Endodermal cell (in vitro differentiated cells): ENCODE results near the gene PRR33. TPM values are rescaled to one million over a fixed set of nuclear protein-coding genes. Genes with fewer than 3 reads are reported as not detected.

Source experiments
- DNase-seq: peaks from one replicate; pipeline ENCODE4 v3.0.0-alpha.2; 2017
- H3K27ac ChIP-seq: 2 replicates; pipeline ENCODE4 v1.5.1; 2013; ENCODE audit warnings: mild to moderate bottlenecking, low read depth, low read length, moderate library complexity
- H3K27me3 ChIP-seq: 2 replicates; pipeline ENCODE4 v1.6.1; 2013; ENCODE audit warnings: mild to moderate bottlenecking, low read length, moderate library complexity; ENCODE audit not compliant: insufficient read depth, control insufficient read depth, poor library complexity, severe bottlenecking
- H3K36me3 ChIP-seq: 2 replicates; pipeline ENCODE4 v1.7.0; 2013; ENCODE audit warnings: mild to moderate bottlenecking, low read length, moderate library complexity; ENCODE audit not compliant: control insufficient read depth, insufficient read depth
- H3K4me1 ChIP-seq: one replicate; pipeline ENCODE4 v1.7.0; 2013; ENCODE audit warnings: low read length; ENCODE audit not compliant: control insufficient read depth, insufficient read depth
- H3K4me3 ChIP-seq: 2 replicates; pipeline ENCODE4 v1.5.1; 2013; ENCODE audit warnings: mild to moderate bottlenecking, low read length, moderate library complexity
- H3K9ac ChIP-seq: 2 replicates; pipeline ENCODE4 v1.6.1; 2013; ENCODE audit warnings: mild to moderate bottlenecking, low read length, moderate library complexity; ENCODE audit not compliant: poor library complexity, severe bottlenecking; ENCODE audit errors: extremely low read depth
- H3K9me3 ChIP-seq: 2 replicates; pipeline ENCODE4 v1.6.1; 2013; ENCODE audit warnings: mild to moderate bottlenecking, low read length, moderate library complexity; ENCODE audit not compliant: control insufficient read depth
- H3K27ac Mint-ChIP-seq: 2 replicates; pipeline ENCODE4 v1.8.0; 2020; ENCODE audit warnings: mixed read lengths
- H3K27me3 Mint-ChIP-seq: 2 replicates; pipeline ENCODE4 v1.8.0; 2021; ENCODE audit warnings: mild to moderate bottlenecking, mixed read lengths; ENCODE audit not compliant: insufficient read depth
- H3K36me3 Mint-ChIP-seq: 2 replicates; pipeline ENCODE4 v1.8.0; 2020; ENCODE audit warnings: low read depth, mixed read lengths
- H3K4me1 Mint-ChIP-seq: 2 replicates; pipeline ENCODE4 v1.8.0; 2020; ENCODE audit warnings: mixed read lengths
- H3K4me3 Mint-ChIP-seq: 2 replicates; pipeline ENCODE4 v1.8.0; 2020; ENCODE audit warnings: mild to moderate bottlenecking, moderate library complexity, mixed read lengths
- H3K9me3 Mint-ChIP-seq: 2 replicates; pipeline ENCODE4 v1.8.0; 2020; ENCODE audit warnings: mild to moderate bottlenecking, mixed read lengths
- CTCF ChIP-seq: fragments of 200-600 bp; sonication (generic); conservative IDR thresholded peaks from 2 replicates; pipeline ENCODE4 v1.5.0; 2021; ENCODE audit warnings: antibody characterized with exemption, mild to moderate bottlenecking
- WGBS, 2 experiments: methylation state at CpG; one replicate each; pipeline versions ENCODE4 v1.1.5 to v1.1.7; 2013; ENCODE audit warnings: missing lambda C conversion rate in 2 of 2, mixed read lengths in 1 of 2; ENCODE audit not compliant: insufficient coverage in 1 of 2, insufficient read length in 1 of 2; 5-methylcytosine and 5-hydroxymethylcytosine counted together
- total RNA-seq, 2 donors: library from RNA; stranded (reverse); fragmentation: NEBNext Ultra II Directional in 1 of 2; extraction: Animal tissue kit (Norgen Biotek cat#: 25700) in 1 of 2; gene quantifications; 2 replicates in 1 of 2; 3 replicates in 1 of 2; pipeline ENCODE4 v1.2.1, GENCODE V29; 2021

PRR33 gene
- total RNA-seq, 2 donors from 2014 or later, result not detected

- peaks cover 5% of the 10 kb centered on the region for H3K27me3 Mint-ChIP-seq
- no peak overlapping the region for H3K4me3 ChIP-seq
- H3K4me3 Mint-ChIP-seq, result no peak overlapping the region
- H3K27ac ChIP-seq, result no peak overlapping the region
- no peaks in the 10 kb centered on the region for H3K27me3 ChIP-seq
- no peak overlapping the region for H3K9ac ChIP-seq
- H3K36me3 ChIP-seq, result no peaks in the 10 kb centered on the region
- H3K36me3 Mint-ChIP-seq, result no peaks in the 10 kb centered on the region
- no peak for TF ChIP-seq CTCF
- WGBS, 2 experiments, result 90 to 99% methylated on average over 15 to 35 of the region's 35 CpGs
- no peaks in the 10 kb centered on the region for H3K4me1 Mint-ChIP-seq
- DNase-seq, result no peak
- no peaks in the 10 kb centered on the region for H3K4me1 ChIP-seq
- H3K9me3 Mint-ChIP-seq, result no peaks in the 10 kb centered on the region
- H3K27ac Mint-ChIP-seq, result no peak overlapping the region
- no peaks in the 10 kb centered on the region for H3K9me3 ChIP-seq
These were observed 37.3 kb upstream of the PRR33 start for GRCh38 chr11:1928891-1929541.

GRCh38 chr11:1928470-1928890 lies 36.8 kb upstream of the PRR33 start:
- no peak for TF ChIP-seq CTCF
- no peak overlapping the region for H3K27ac Mint-ChIP-seq
- H3K9me3 Mint-ChIP-seq, result no peaks in the 10 kb centered on the region
- H3K36me3 Mint-ChIP-seq, result no peaks in the 10 kb centered on the region
- H3K27me3 ChIP-seq, result no peaks in the 10 kb centered on the region
- H3K27me3 Mint-ChIP-seq, result peaks cover 3% of the 10 kb centered on the region
- H3K9ac ChIP-seq, result no peak overlapping the region
- no peak for DNase-seq
- no peaks in the 10 kb centered on the region for H3K4me1 Mint-ChIP-seq
- no peaks in the 10 kb centered on the region for H3K36me3 ChIP-seq
- H3K9me3 ChIP-seq, result no peaks in the 10 kb centered on the region
- H3K4me3 Mint-ChIP-seq, result no peak overlapping the region
- WGBS, 2 experiments, result 90 to 95% methylated on average over 6 to 13 of the region's 13 CpGs
- no peak overlapping the region for H3K4me3 ChIP-seq
- no peak overlapping the region for H3K27ac ChIP-seq
- no peaks in the 10 kb centered on the region for H3K4me1 ChIP-seq

GRCh38 chr11:1927848-1928469 lies 36.3 kb upstream of the PRR33 start:
- H3K36me3 Mint-ChIP-seq, result no peaks in the 10 kb centered on the region
- TF ChIP-seq CTCF, result no peak
- H3K9me3 Mint-ChIP-seq, result no peaks in the 10 kb centered on the region
- Histone ChIP-seq H3K4me3 (no peak overlapping the region), H3K36me3 (no peaks in the 10 kb centered on the region), H3K9me3 (no peaks in the 10 kb centered on the region), H3K4me1 (no peaks in the 10 kb centered on the region), H3K27me3 (no peaks in the 10 kb centered on the region), H3K9ac (no peak overlapping the region), H3K27ac (no peak overlapping the region)
- H3K27me3 Mint-ChIP-seq, result peaks cover 3% of the 10 kb centered on the region
- no peak for DNase-seq
- WGBS, 2 experiments, result 90 to 91% methylated on average over 16 to 20 of the region's 20 CpGs
- no peak overlapping the region for H3K27ac Mint-ChIP-seq
- H3K4me1 Mint-ChIP-seq, result no peaks in the 10 kb centered on the region
- no peak overlapping the region for H3K4me3 Mint-ChIP-seq
